Caco-2 (cell line): ENCODE measurements around the gene EXOSC10. TPM values are rescaled to one million over a fixed set of nuclear protein-coding genes. Genes with fewer than 3 reads are reported as not detected.
"Not testable (repeated sequence)": the region's sequence is repeated elsewhere in the genome, so short reads cannot be mapped to it uniquely, and the experiment has no call there.

Source experiments
- BruUV-seq: library from RNA; stranded (reverse); fragments of 400-500 nt; replicated peaks from 2 replicates; lab custom pipeline; 2021; lab: Mats Ljungman, UMichigan
- CTCF ChIA-PET: fragments of 300-600 bp; sonication (Branson Sonifier 250); formaldehyde crosslinking; loops from one replicate; lab custom pipeline; 2022; ENCODE audit warnings: antibody characterized with exemption; lab: Charles Lee
- POLR2A ChIA-PET: fragments of 300-600 bp; sonication (Branson Sonifier 250); formaldehyde crosslinking; loops from one replicate; lab custom pipeline; 2022; ENCODE audit warnings: antibody characterized with exemption; lab: Charles Lee
- DNase-seq, 2 experiments: peaks; one replicate each; pipeline versions ENCODE4 v3.0.0 to v3.0.0-alpha.2; 2020 to 2022
- H3K27me3 ChIP-seq: replicated peaks from 2 replicates; pipeline ENCODE4 v1.6.0; 2011; ENCODE audit warnings: low read length; ENCODE audit not compliant: control insufficient read depth, insufficient read depth
- H3K36me3 ChIP-seq: 2 replicates; pipeline ENCODE4 v1.5.1; 2011; ENCODE audit warnings: low read length; ENCODE audit not compliant: control insufficient read depth, insufficient read depth
- H3K4me1 ChIP-seq: fragments of 250-450 bp; sonication (Bioruptor Pico); 2 replicates; pipeline ENCODE4 v1.5.1; 2020; ENCODE audit warnings: mild to moderate bottlenecking
- H3K4me3 ChIP-seq: 2 replicates; pipeline ENCODE4 v1.5.1; 2011; ENCODE audit warnings: low read depth, mild to moderate bottlenecking, control low read depth, low read length
- H3K9me3 ChIP-seq: fragments of 250-450 bp; sonication (Bioruptor Pico); 2 replicates; pipeline ENCODE4 v1.5.1; 2020; ENCODE audit warnings: mild to moderate bottlenecking, moderate library complexity
- H3K27ac Mint-ChIP-seq: one replicate; pipeline ENCODE4 v1.8.0; 2022; ENCODE audit warnings: mixed read lengths; ENCODE audit not compliant: unreplicated experiment
- H3K27me3 Mint-ChIP-seq: one replicate; pipeline ENCODE4 v1.8.0; 2022; ENCODE audit warnings: mixed read lengths; ENCODE audit not compliant: insufficient read depth, unreplicated experiment
- H3K36me3 Mint-ChIP-seq: one replicate; pipeline ENCODE4 v1.8.0; 2022; ENCODE audit warnings: mild to moderate bottlenecking, mixed read lengths; ENCODE audit not compliant: insufficient read depth, unreplicated experiment
- H3K4me1 Mint-ChIP-seq: one replicate; pipeline ENCODE4 v1.8.0; 2022; ENCODE audit warnings: low read depth, mixed read lengths; ENCODE audit not compliant: unreplicated experiment
- H3K4me3 Mint-ChIP-seq: one replicate; pipeline ENCODE4 v1.8.0; 2022; ENCODE audit warnings: mild to moderate bottlenecking, moderate library complexity, mixed read lengths; ENCODE audit not compliant: unreplicated experiment
- H3K9me3 Mint-ChIP-seq: one replicate; pipeline ENCODE4 v1.8.0; 2022; ENCODE audit warnings: mixed read lengths; ENCODE audit not compliant: unreplicated experiment
- intact Hi-C: fragments of 100-400 bp; cut with micrococcal nuclease; formaldehyde crosslinking; loops from one replicate; pipeline ENCODE4 v1.10.0; 2022; ENCODE audit not compliant: unreplicated experiment
- total RNA-seq: library from RNA; stranded (reverse); gene quantifications from 2 replicates; pipeline ENCODE4 v1.2.3, GENCODE V29; 2022
- TF ChIP-seq, protein P1 (sequence below), 2 experiments: fragments of 200-600 bp in 1 of 2; IDR thresholded peaks; 1 replicate in 1 of 2; 2 replicates in 1 of 2; pipeline versions ENCODE4 v1.5.1 to v1.8.0; 2011 to 2022; ENCODE audit warnings: antibody characterized with exemption in 1 of 2, control low read depth in 1 of 2, inconsistent platforms in 1 of 2, low read depth in 1 of 2, low read length in 1 of 2, mild to moderate bottlenecking in 1 of 2, moderate library complexity in 1 of 2; ENCODE audit not compliant: insufficient read depth in 1 of 2, severe bottlenecking in 1 of 2, unreplicated experiment in 1 of 2

The EXOSC10 gene
- total RNA-seq, 1 experiment from 2014 or later, result 83.7 TPM

DNA sequence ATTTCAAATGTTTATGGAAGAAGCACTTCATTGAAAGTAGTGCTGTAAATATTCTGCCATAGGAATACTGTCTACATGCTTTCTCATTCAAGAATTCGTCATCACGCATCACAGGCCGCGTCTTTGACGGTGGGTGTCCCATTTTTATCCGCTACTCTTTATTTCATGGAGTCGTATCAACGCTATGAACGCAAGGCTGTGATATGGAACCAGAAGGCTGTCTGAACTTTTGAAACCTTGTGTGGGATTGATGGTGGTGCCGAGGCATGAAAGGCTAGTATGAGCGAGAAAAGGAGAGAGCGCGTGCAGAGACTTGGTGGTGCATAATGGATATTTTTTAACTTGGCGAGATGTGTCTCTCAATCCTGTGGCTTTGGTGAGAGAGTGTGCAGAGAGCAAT lies 76.5 kb downstream of the EXOSC10 start:
- H3K9me3 ChIP-seq, result no peaks in the 10 kb centered on the region
- H3K36me3 Mint-ChIP-seq, result peaks cover 100% of the 10 kb centered on the region
- no peak overlapping the region for H3K4me3 ChIP-seq
- peaks cover 2% of the 10 kb centered on the region for H3K36me3 ChIP-seq
- intact Hi-C loops, result no loop called here
- no peak for DNase-seq
- TF ChIP-seq, protein P1, sequence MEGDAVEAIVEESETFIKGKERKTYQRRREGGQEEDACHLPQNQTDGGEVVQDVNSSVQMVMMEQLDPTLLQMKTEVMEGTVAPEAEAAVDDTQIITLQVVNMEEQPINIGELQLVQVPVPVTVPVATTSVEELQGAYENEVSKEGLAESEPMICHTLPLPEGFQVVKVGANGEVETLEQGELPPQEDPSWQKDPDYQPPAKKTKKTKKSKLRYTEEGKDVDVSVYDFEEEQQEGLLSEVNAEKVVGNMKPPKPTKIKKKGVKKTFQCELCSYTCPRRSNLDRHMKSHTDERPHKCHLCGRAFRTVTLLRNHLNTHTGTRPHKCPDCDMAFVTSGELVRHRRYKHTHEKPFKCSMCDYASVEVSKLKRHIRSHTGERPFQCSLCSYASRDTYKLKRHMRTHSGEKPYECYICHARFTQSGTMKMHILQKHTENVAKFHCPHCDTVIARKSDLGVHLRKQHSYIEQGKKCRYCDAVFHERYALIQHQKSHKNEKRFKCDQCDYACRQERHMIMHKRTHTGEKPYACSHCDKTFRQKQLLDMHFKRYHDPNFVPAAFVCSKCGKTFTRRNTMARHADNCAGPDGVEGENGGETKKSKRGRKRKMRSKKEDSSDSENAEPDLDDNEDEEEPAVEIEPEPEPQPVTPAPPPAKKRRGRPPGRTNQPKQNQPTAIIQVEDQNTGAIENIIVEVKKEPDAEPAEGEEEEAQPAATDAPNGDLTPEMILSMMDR (IDR thresholded peaks at IDR 0.05; ENCODE audit: insufficient read depth in 1 of 2, low read depth in 1 of 2, low read length in 1 of 2, severe bottlenecking in 1 of 2, unreplicated experiment in 1 of 2), result no peak
- H3K9me3 Mint-ChIP-seq, result no peaks in the 10 kb centered on the region
- no peaks in the 10 kb centered on the region for H3K4me1 ChIP-seq
- H3K4me1 Mint-ChIP-seq, result no peaks in the 10 kb centered on the region
- no peaks in the 10 kb centered on the region for H3K27me3 ChIP-seq
- ChIA-PET POLR2A (interaction anchor here (0.6 kb wide), 1 partner anchor 59 kb away, joined by 4 read pairs; no protein-coding TSS in a partner anchor), CTCF (no interaction called here)
- no peak overlapping the region for H3K27ac Mint-ChIP-seq
- BruUV-seq, result no TSS peak
- no peak overlapping the region for H3K4me3 Mint-ChIP-seq
- no peaks in the 10 kb centered on the region for H3K27me3 Mint-ChIP-seq

DNA sequence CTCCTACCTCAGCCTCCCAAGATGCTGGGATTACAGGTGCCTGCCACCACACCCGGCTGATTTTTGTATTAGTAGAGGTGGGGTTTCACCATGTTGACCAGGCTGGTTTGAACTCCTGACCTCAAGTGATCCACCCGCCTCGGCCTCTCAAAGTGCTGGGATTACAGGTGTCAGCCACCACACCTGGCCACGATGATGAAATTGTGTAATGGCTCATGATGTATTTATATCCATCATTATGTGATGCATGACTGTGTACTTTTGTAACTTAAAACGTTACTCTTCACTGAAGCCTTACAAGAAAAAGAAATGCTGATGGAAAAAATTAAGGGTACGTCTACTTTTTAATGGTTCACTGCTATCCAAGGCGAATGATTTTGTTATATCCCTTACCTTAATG lies 79.7 kb downstream of the EXOSC10 start:
- Histone ChIP-seq H3K9me3 (no peaks in the 10 kb centered on the region), H3K4me3 (no peak overlapping the region), H3K27me3 (no peaks in the 10 kb centered on the region), H3K4me1 (no peaks in the 10 kb centered on the region), H3K36me3 (peaks cover 2% of the 10 kb centered on the region)
- Mint-ChIP-seq H3K4me1 (no peaks in the 10 kb centered on the region), H3K36me3 (peaks cover 97% of the 10 kb centered on the region), H3K27ac (no peak overlapping the region), H3K9me3 (no peaks in the 10 kb centered on the region), H3K4me3 (no peak overlapping the region), H3K27me3 (no peaks in the 10 kb centered on the region)
- intact Hi-C loops, result no loop called here
- ChIA-PET CTCF (no interaction called here), POLR2A (no interaction called here)
- TF ChIP-seq, protein P1 (IDR thresholded peaks at IDR 0.05; ENCODE audit: insufficient read depth in 1 of 2, low read depth in 1 of 2, low read length in 1 of 2, severe bottlenecking in 1 of 2, unreplicated experiment in 1 of 2), result no peak
- no peak for DNase-seq
- BruUV-seq, result no TSS peak

DNA sequence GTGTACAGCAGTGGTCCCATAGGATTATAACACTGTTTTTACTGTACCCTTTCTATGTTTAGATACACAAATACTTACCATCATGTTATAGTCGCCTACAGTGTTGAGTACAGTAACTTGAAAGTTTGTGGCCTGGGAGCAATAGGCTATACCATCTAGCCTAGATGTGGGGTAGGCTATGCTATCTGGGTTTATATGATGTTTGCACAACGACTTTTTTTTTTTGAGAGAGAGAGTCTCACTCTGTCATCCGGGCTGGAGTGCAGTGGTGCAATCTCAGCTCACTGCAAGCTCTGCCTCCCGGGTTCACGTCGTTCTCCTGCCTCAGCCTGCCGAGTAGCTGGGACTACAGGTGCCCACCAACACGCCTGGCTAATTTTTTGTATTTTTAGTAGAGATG lies 80.3 kb downstream of the EXOSC10 start:
- H3K36me3 ChIP-seq, H3K4me3 Mint-ChIP-seq, CTCF ChIA-PET, intact Hi-C loops, BruUV-seq, H3K4me3 ChIP-seq, H3K27me3 Mint-ChIP-seq, H3K27ac Mint-ChIP-seq, H3K9me3 Mint-ChIP-seq, H3K27me3 ChIP-seq, POLR2A ChIA-PET, DNase-seq, H3K4me1 ChIP-seq, H3K4me1 Mint-ChIP-seq, H3K9me3 ChIP-seq: not testable (repeated sequence)
- peaks cover 97% of the 10 kb centered on the region for H3K36me3 Mint-ChIP-seq

Other genes with a start within 250 kb of the EXOSC10 start
- gene TARDBP, start 87.2 kb downstream of the EXOSC10 start, total RNA-seq, result 177 and 181 TPM in 2 replicates
- 0.32 and 0.50 TPM in 2 replicates for gene MASP2, start 52.6 kb downstream of the EXOSC10 start, total RNA-seq
- 125 and 133 TPM in 2 replicates for gene SRM, start 39.9 kb downstream of the EXOSC10 start, total RNA-seq
- not detected in 2 replicates for gene ANGPTL7, start 89.5 kb upstream of the EXOSC10 start, total RNA-seq
- gene MTOR, start 162.7 kb upstream of the EXOSC10 start, total RNA-seq, result 41.4 and 45.7 TPM in 2 replicates
- gene UBIAD1, start 173.3 kb upstream of the EXOSC10 start, total RNA-seq, result 13.9 and 17.0 TPM in 2 replicates